SK-N-SH (cell line): ENCODE results near the gene MCUR1. TPM values are rescaled to one million over a fixed set of nuclear protein-coding genes. Genes with fewer than 3 reads are reported as not detected.
"Not testable (repeated sequence)": the region's sequence is repeated elsewhere in the genome, so short reads cannot be mapped to it uniquely, and the experiment has no call there.

Experiments used
- CTCF ChIA-PET: fragments of 300-600, 350-600 bp; formaldehyde crosslinking; extraction: SDS; loops from one replicate; lab custom pipeline; 2021; lab: Yijun Ruan, JAX
- POLR2A ChIA-PET: fragments of 350-600 bp; sonication (Branson Sonifier 250); formaldehyde crosslinking; extraction: SDS; loops from one replicate; lab custom pipeline; 2020; ENCODE audit warnings: antibody characterized with exemption, inconsistent platforms; lab: Yijun Ruan, JAX
- DNase-seq: peaks from one replicate; pipeline ENCODE4 v3.0.0; 2012
- H2AFZ ChIP-seq: fragments of 200-600 bp; sonication (generic); 2 replicates; pipeline ENCODE4 v1.8.1; 2016; ENCODE audit warnings: antibody characterized with exemption, mild to moderate bottlenecking, low read depth
- H3F3A ChIP-seq: fragments of 200-600 bp; sonication (generic); replicated peaks from 2 replicates; pipeline ENCODE3; 2016; ENCODE audit warnings: antibody characterized with exemption, mild to moderate bottlenecking; ENCODE audit not compliant: insufficient read depth
- H3K27ac ChIP-seq, 2 experiments: fragments of 200-500 bp in 1 of 2; fragments of 200-600 bp in 1 of 2; sonication (Bioruptor generic) in 1 of 2; sonication (generic), shearing (Covaris generic) in 1 of 2; 2 replicates each; pipeline versions ENCODE4 v1.5.1 to v1.6.1; 2014 to 2016; ENCODE audit warnings: low read depth in 2 of 2, inconsistent platforms in 1 of 2, low read length in 1 of 2, mild to moderate bottlenecking in 1 of 2, mixed read lengths in 1 of 2
- H3K27me3 ChIP-seq: fragments of 200-600 bp; sonication (generic), shearing (Covaris generic); 2 replicates; pipeline ENCODE4 v1.6.1; 2016; ENCODE audit warnings: mixed run types; ENCODE audit not compliant: insufficient read depth
- H3K36me3 ChIP-seq, 2 experiments: fragments of 200-500 bp in 1 of 2; fragments of 200-600 bp in 1 of 2; sonication (Bioruptor generic) in 1 of 2; sonication (generic) in 1 of 2; replicated peaks in 1 of 2; 2 replicates each; pipeline versions ENCODE3 to v1.5.1; 2014 to 2016; ENCODE audit warnings: low read length in 1 of 2, mild to moderate bottlenecking in 1 of 2; ENCODE audit not compliant: insufficient read depth in 2 of 2, control insufficient read depth in 1 of 2
- H3K4me1 ChIP-seq, 2 experiments: fragments of 200-500 bp in 1 of 2; fragments of 200-600 bp in 1 of 2; sonication (Bioruptor generic) in 1 of 2; sonication (generic), shearing (Covaris generic) in 1 of 2; 2 replicates each; pipeline versions ENCODE4 v1.5.1 to v1.6.1; 2014 to 2016; ENCODE audit warnings: low read depth in 1 of 2, low read length in 1 of 2, mixed run types in 1 of 2; ENCODE audit not compliant: insufficient read depth in 2 of 2, control insufficient read depth in 1 of 2
- H3K4me2 ChIP-seq: fragments of 200-600 bp; sonication (generic), shearing (Covaris generic); 2 replicates; pipeline ENCODE4 v1.6.1; 2017; ENCODE audit warnings: mixed run types
- H3K4me3 ChIP-seq, 2 experiments: fragments of 200-500 bp in 1 of 2; fragments of 200-600 bp in 1 of 2; sonication (Bioruptor generic) in 1 of 2; sonication (generic), shearing (Covaris generic) in 1 of 2; 2 replicates each; pipeline versions ENCODE4 v1.5.1 to v1.8.1; 2014 to 2016; ENCODE audit warnings: low read depth in 2 of 2, inconsistent platforms in 1 of 2, low read length in 1 of 2, mild to moderate bottlenecking in 1 of 2, mixed read lengths in 1 of 2, moderate library complexity in 1 of 2
- H3K79me2 ChIP-seq: fragments of 200-600 bp; sonication (generic); 2 replicates; pipeline ENCODE4 v1.8.1; 2017; ENCODE audit warnings: mild to moderate bottlenecking; ENCODE audit not compliant: insufficient read depth
- H3K9ac ChIP-seq: fragments of 200-600 bp; sonication (generic); 2 replicates; pipeline ENCODE4 v1.6.1; 2017; ENCODE audit warnings: mixed run types
- H3K9me2 ChIP-seq: fragments of 200-600 bp; sonication (generic); 2 replicates; pipeline ENCODE4 v1.6.1; 2017; ENCODE audit warnings: mixed run types
- H3K9me3 ChIP-seq: fragments of 200-600 bp; sonication (generic); 2 replicates; pipeline ENCODE4 v1.6.1; 2017; ENCODE audit warnings: mixed run types, mild to moderate bottlenecking, moderate library complexity
- H4K20me1 ChIP-seq: fragments of 200-600 bp; sonication (generic); 2 replicates; pipeline ENCODE4 v1.6.1; 2017; ENCODE audit warnings: mild to moderate bottlenecking, mixed run types; ENCODE audit not compliant: insufficient read depth
- CTCF ChIP-seq: fragments of 200-600 bp; sonication (generic); IDR thresholded peaks from 2 replicates; pipeline ENCODE4 v1.6.1; 2017; ENCODE audit warnings: antibody characterized with exemption, mild to moderate bottlenecking, moderate library complexity
- EZH2phosphoT487 ChIP-seq: fragments of 200-600 bp; sonication (generic); IDR thresholded peaks from 2 replicates; pipeline ENCODE4 v1.6.1; 2017; ENCODE audit warnings: low read depth, mixed run types, mild to moderate bottlenecking, antibody characterized with exemption, moderate library complexity, borderline replicate concordance
- GATA2 ChIP-seq: sonication (generic); formaldehyde crosslinking; IDR thresholded peaks from 2 replicates; pipeline ENCODE4 v1.5.0; 2020; ENCODE audit warnings: mild to moderate bottlenecking, missing genetic modification reagents
- IRF3 ChIP-seq: fragments of 150-350 bp; IDR thresholded peaks from 2 replicates; pipeline ENCODE4 v1.6.1; 2016; ENCODE audit warnings: mild to moderate bottlenecking, low read depth, low read length
- MXI1 ChIP-seq: IDR thresholded peaks from 2 replicates; pipeline ENCODE4 v1.6.1; 2012; ENCODE audit warnings: mild to moderate bottlenecking, low read depth, low read length, improper control_type of control experiment
- RFX5 ChIP-seq: IDR thresholded peaks from 2 replicates; pipeline ENCODE4 v1.6.1; 2012; ENCODE audit warnings: mild to moderate bottlenecking, improper control_type of control experiment, low read length
- SIN3A ChIP-seq: IDR thresholded peaks from 2 replicates; pipeline ENCODE4 v1.6.1; 2012; ENCODE audit warnings: low read depth, mild to moderate bottlenecking, low read length, moderate library complexity, borderline replicate concordance
- TCF12 ChIP-seq: IDR thresholded peaks from 2 replicates; pipeline ENCODE4 v1.4.0; 2012
- TEAD4 ChIP-seq: IDR thresholded peaks from 2 replicates; pipeline ENCODE4 v1.4.0; 2012; ENCODE audit warnings: mild to moderate bottlenecking, borderline replicate concordance; ENCODE audit not compliant: insufficient read depth
- YY1 ChIP-seq: IDR thresholded peaks from 2 replicates; pipeline ENCODE4 v1.4.0; 2012; ENCODE audit warnings: low read depth, mild to moderate bottlenecking
- ZBTB33 ChIP-seq: IDR thresholded peaks from 2 replicates; pipeline ENCODE4 v1.4.0; 2012; ENCODE audit warnings: low read depth, borderline replicate concordance
- WGBS: methylation state at CpG from one replicate; pipeline ENCODE4 v1.1.6; 2017; ENCODE audit warnings: low lambda C conversion rate; 5-methylcytosine and 5-hydroxymethylcytosine counted together
- polyA plus RNA-seq, 3 experiments: library from polyadenylated mRNA; depleted of rRNA; stranded (reverse); fragments of >200 nt; gene quantifications; 2 replicates each; pipeline ENCODE4 v1.2.3, GENCODE V29; 2012

MCUR1 gene
- polyA plus RNA-seq, 1 of the 3 experiments (the other 2 are of a cell fraction): 8.3 TPM

- no peak overlapping the region for H2AFZ ChIP-seq
- no peak overlapping the region for H3K9ac ChIP-seq
- H3K36me3 ChIP-seq: no peaks in the 10 kb centered on the region
- no peaks in the 10 kb centered on the region for H3K9me3 ChIP-seq
- no peaks in the 10 kb centered on the region for H3K79me2 ChIP-seq
- CTCF ChIA-PET: interaction anchor here (1.2 kb wide), 1 partner anchor 129 kb away, joined by 3 read pairs; no protein-coding TSS in a partner anchor
- no peak overlapping the region for H3K4me2 ChIP-seq
- TF ChIP-seq ZBTB33 (no peak), GATA2 (CRISPR knock-in tag) (no peak), SIN3A (no peak), EZH2phosphoT487 (no peak)
- TF ChIP-seq, all 33 proteins: peak for 0
- H3K27me3 ChIP-seq: no peaks in the 10 kb centered on the region
- no peaks in the 10 kb centered on the region for H3K9me2 ChIP-seq
- POLR2A ChIA-PET: no interaction called here
- no peak for DNase-seq
- H3K4me1 ChIP-seq: no peaks in the 10 kb centered on the region
- H3F3A ChIP-seq: no peaks in the 10 kb centered on the region
- 46% methylated on average over 2 of the region's 2 CpGs for WGBS
- H3K27ac ChIP-seq: no peak overlapping the region
- no peaks in the 10 kb centered on the region for H4K20me1 ChIP-seq
- H3K4me3 ChIP-seq: no peak overlapping the region
Observed at GRCh38 chr6:13851803-13852202, 37.4 kb upstream of the MCUR1 start.

- Histone ChIP-seq H3K9me3 (no peaks in the 10 kb centered on the region), H3K79me2 (no peaks in the 10 kb centered on the region), H3F3A (no peaks in the 10 kb centered on the region), H2AFZ (no peak overlapping the region), H3K9ac (no peak overlapping the region), H3K4me2 (no peak overlapping the region), H3K4me3 (no peak overlapping the region), H3K27me3 (no peaks in the 10 kb centered on the region), H3K36me3 (no peaks in the 10 kb centered on the region), H4K20me1 (no peaks in the 10 kb centered on the region), H3K9me2 (no peaks in the 10 kb centered on the region), H3K4me1 (no peaks in the 10 kb centered on the region), H3K27ac (no peak overlapping the region)
- TF ChIP-seq TCF12: no peak
- no peak for TF ChIP-seq CTCF
- TF ChIP-seq TEAD4: no peak
- no peak for TF ChIP-seq MXI1
- TF ChIP-seq IRF3: no peak
- TF ChIP-seq YY1: no peak
- TF ChIP-seq RFX5: no peak
- CTCF ChIA-PET: interaction anchor here (1.2 kb wide), 1 partner anchor 129 kb away, joined by 3 read pairs; no protein-coding TSS in a partner anchor
- POLR2A ChIA-PET: no interaction called here
- no peak for DNase-seq
- 67% methylated on average over 2 of the region's 3 CpGs for WGBS
Observed at GRCh38 chr6:13851330-13851729, 37.0 kb upstream of the MCUR1 start.

GRCh38 chr6:13850690-13851089, 36.3 kb upstream of the MCUR1 start:
- H4K20me1 ChIP-seq, H3K4me1 ChIP-seq, H3K27me3 ChIP-seq, H3K9ac ChIP-seq, H3K4me2 ChIP-seq, H3F3A ChIP-seq, POLR2A ChIA-PET, H3K79me2 ChIP-seq, H3K9me3 ChIP-seq, H3K4me3 ChIP-seq, H3K27ac ChIP-seq, H2AFZ ChIP-seq, H3K36me3 ChIP-seq, H3K9me2 ChIP-seq, DNase-seq: not testable (repeated sequence)
- 82% methylated on average over 5 of the region's 5 CpGs for WGBS
- CTCF ChIA-PET: interaction anchor here (1.2 kb wide), 1 partner anchor 128 kb away, joined by 3 read pairs; no protein-coding TSS in a partner anchor
